Neutrophil (primary cell): ENCODE data around the gene HDHD5.

Source experiments
- H3K27ac ChIP-seq: fragments of 200-600 bp; sonication (generic); 2 replicates; pipeline ENCODE4 v1.5.1; 2016; ENCODE audit warnings: mild to moderate bottlenecking, moderate library complexity
- H3K27me3 ChIP-seq: fragments of 200-600 bp; sonication (generic); 2 replicates; pipeline ENCODE4 v1.6.0; 2016; ENCODE audit warnings: mild to moderate bottlenecking
- H3K36me3 ChIP-seq: fragments of 200-600 bp; sonication (generic); 2 replicates; pipeline ENCODE4 v1.5.1; 2017
- H3K4me1 ChIP-seq, 2 experiments: fragments of 200-600 bp in 1 of 2; sonication (generic) in 1 of 2; 1 replicate in 1 of 2; 2 replicates in 1 of 2; pipeline versions ENCODE4 v1.5.1 to v1.6.1; 2013 to 2016; ENCODE audit warnings: low read depth in 1 of 2, low read length in 1 of 2, mild to moderate bottlenecking in 1 of 2, moderate library complexity in 1 of 2; ENCODE audit not compliant: control insufficient read depth in 1 of 2, insufficient read depth in 1 of 2
- H3K4me3 ChIP-seq, 2 experiments: fragments of 200-600 bp in 1 of 2; sonication (generic) in 1 of 2; 1 replicate in 1 of 2; 2 replicates in 1 of 2; pipeline ENCODE4 v1.5.1; 2013 to 2016; ENCODE audit warnings: low read depth in 1 of 2, low read length in 1 of 2, mild to moderate bottlenecking in 1 of 2, moderate library complexity in 1 of 2
- H3K9me3 ChIP-seq: fragments of 200-600 bp; sonication (generic); 2 replicates; pipeline ENCODE4 v1.5.1; 2016
- TF ChIP-seq, protein P1 (sequence below): fragments of 200-600 bp; sonication (generic); IDR thresholded peaks from 2 replicates; pipeline ENCODE4 v1.5.1; 2016; ENCODE audit warnings: antibody characterized with exemption

HDHD5 gene

DNA sequence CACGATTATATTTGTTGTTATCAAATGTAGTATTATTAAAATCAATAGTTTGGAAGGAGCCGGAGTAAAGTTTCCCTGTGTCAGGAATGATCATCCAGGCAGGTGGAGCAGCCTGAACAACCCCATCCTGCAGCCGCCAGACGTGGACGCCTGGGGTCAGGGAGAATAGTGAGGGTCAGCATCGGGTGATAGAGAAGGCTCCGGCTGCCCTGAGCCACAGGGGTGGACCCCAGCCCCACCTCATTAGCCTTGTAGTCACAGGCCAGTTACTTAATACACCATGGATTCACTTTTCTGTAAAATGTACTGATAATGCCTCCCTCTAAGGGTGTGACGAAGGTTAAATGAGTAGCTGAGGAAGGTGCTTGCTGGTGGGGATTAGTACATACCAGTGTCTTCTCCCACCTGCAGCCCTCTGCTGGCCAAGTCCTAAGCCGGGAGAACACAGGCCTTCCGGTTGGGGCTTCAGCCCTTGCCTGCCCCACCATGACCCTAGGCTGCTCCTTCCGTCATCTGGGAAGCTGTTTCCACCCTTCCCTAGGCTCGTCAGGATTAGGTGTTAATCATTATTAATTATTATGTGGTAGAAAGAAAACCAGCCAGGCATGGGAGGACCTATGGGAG lies 52.8 kb downstream of the HDHD5 start:
- TF ChIP-seq, protein P1, sequence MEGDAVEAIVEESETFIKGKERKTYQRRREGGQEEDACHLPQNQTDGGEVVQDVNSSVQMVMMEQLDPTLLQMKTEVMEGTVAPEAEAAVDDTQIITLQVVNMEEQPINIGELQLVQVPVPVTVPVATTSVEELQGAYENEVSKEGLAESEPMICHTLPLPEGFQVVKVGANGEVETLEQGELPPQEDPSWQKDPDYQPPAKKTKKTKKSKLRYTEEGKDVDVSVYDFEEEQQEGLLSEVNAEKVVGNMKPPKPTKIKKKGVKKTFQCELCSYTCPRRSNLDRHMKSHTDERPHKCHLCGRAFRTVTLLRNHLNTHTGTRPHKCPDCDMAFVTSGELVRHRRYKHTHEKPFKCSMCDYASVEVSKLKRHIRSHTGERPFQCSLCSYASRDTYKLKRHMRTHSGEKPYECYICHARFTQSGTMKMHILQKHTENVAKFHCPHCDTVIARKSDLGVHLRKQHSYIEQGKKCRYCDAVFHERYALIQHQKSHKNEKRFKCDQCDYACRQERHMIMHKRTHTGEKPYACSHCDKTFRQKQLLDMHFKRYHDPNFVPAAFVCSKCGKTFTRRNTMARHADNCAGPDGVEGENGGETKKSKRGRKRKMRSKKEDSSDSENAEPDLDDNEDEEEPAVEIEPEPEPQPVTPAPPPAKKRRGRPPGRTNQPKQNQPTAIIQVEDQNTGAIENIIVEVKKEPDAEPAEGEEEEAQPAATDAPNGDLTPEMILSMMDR: peak; percentile 44
- Histone ChIP-seq H3K4me3 (peak overlapping the region; percentile 58 to 63), H3K4me1 (peaks cover 98% of the 10 kb centered on the region in 2 experiments), H3K9me3 (no peaks in the 10 kb centered on the region), H3K27ac (peak overlapping the region; percentile 91), H3K27me3 (no peaks in the 10 kb centered on the region), H3K36me3 (peaks cover 97% of the 10 kb centered on the region)

DNA sequence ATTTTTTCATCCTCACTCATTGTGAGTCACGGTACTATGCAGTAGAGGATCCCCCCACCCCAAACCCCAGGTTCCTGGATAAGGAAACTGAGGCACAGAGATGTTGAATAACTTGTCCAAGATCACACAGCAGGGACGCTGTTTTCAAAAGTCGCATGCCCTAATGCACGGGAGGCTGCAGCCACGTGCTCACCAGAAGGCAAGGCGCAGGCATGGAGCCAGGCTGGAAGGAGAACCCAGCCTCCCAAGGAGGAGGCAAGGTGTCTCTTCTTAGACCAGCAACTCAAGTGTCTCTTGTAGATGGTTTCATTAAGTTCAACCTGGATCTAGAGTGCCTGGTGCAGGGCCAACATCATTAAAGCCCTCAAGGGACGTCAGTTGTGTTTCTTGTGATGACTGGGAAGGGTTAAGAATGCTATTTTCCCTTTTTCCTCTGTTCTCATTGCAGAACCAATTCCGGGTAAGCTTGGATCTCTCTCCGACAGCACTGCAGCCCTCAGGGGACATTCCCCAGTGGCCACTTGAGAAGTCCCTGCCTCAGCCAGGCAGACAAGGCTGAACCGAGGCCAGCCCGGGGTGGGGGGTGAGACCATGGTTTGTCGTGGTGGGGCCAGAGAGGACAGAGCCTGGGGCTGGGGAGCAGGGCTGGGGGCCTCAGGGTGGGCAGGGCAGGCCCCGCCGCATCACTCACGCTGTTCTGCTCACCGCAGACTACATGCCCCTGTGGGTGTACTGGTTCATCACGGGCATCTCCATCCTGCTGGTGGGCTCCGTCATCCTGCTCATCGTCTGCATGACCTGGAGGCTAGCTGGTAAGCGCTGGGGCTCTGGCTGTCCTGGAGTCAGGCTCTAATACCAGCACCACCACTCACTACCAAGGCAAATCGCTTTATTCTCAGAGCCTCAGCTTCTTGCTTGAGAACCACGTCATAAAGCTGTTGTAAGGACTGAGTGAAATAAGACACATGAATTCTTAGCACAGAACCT lies 53.6 kb downstream of the HDHD5 start:
- H3K4me3 ChIP-seq: peak overlapping the region; percentile 58 to 63
- H3K27ac ChIP-seq: peak overlapping the region; percentile 91
- TF ChIP-seq, protein P1: no peak
- H3K27me3 ChIP-seq: no peaks in the 10 kb centered on the region
- H3K36me3 ChIP-seq: peaks cover 97% of the 10 kb centered on the region
- H3K9me3 ChIP-seq: no peaks in the 10 kb centered on the region
- H3K4me1 ChIP-seq: peaks cover 98 to 100% of the 10 kb centered on the region in 2 experiments

DNA sequence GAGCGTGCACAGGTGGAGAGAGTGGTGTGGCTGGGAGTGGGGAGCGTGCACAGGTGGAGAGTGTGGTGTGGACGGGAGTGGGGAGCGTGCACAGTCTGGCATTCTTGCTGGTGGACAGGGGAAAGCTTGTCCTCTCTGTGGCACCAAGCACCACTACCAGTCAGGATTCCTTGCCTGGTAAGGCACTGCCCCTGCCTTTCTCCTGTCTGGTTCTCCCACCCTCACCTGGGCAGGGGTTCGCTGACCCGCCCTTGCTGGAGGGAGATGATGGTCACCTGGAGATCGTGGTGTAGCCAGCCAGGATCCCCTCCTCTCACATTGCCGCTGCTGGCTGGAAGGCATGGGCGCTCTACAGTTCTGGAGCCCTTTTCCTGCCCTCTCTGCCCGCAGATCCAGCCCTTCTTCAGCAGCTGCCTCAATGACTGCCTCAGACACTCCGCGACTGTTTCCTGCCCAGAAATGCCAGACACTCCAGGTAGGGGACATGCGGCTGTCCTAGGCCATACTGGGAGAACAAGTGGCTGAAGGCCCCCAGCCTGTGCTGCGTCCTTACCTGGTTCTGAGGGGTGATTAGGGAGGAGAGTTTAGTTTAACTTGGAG lies 54.6 kb downstream of the HDHD5 start:
- Histone ChIP-seq H3K9me3 (no peaks in the 10 kb centered on the region), H3K27ac (peak overlapping the region; percentile 91), H3K27me3 (no peaks in the 10 kb centered on the region), H3K36me3 (peaks cover 97% of the 10 kb centered on the region), H3K4me1 (peaks cover 98 to 100% of the 10 kb centered on the region in 2 experiments), H3K4me3 (peak overlapping the region; percentile 2 to 58)
- TF ChIP-seq, protein P1: no peak

DNA sequence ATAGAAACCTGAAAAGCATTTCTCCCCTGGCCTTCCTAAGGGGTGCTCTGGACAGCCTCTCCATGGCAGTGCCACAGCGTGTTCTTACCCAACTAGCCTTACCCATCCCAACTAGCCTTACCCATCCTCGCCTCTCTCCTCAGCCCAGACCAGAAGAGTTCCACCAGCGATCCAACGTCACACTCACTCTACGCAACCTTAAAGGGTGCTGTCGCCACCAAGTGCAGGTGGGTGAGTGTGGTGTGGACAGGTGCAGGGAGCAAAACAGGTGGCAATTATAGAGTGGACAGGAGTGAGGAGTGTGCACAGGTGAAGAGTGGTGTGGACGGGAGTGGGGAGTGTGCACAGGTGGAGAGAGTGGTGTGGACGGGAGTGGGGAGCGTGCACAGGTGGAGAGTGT lies 55.7 kb downstream of the HDHD5 start:
- TF ChIP-seq, protein P1: no peak
- no peaks in the 10 kb centered on the region for H3K9me3 ChIP-seq
- peak overlapping the region; percentile 6 to 65 for H3K4me3 ChIP-seq
- H3K4me1 ChIP-seq: peaks cover 98 to 100% of the 10 kb centered on the region in 2 experiments
- H3K27me3 ChIP-seq: no peaks in the 10 kb centered on the region
- peak overlapping the region; percentile 85 for H3K27ac ChIP-seq
- H3K36me3 ChIP-seq: peaks cover 97% of the 10 kb centered on the region

DNA sequence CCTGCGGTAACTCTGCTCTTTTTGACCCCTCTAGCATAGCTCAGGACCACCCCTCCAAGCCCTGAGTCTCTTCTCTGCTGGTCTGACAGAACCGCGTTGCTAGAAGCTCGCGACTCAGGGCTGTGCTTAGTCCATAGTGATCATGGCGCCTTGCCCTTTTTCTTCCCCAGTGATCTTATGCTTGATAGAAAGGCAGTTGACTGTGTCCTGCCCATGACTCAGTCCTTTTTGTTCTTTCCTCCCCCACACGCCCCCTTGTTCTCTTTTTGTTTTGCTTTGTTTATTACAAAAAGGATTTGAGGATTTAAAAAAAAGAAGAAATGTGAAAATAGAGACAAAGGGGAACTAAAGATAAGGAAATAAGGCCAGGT lies 56.8 kb downstream of the HDHD5 start:
- Histone ChIP-seq H3K36me3 (peaks cover 97% of the 10 kb centered on the region), H3K4me3 (peak overlapping the region; percentile 60 to 65), H3K27me3 (no peaks in the 10 kb centered on the region), H3K9me3 (no peaks in the 10 kb centered on the region), H3K27ac (peak overlapping the region; percentile 85), H3K4me1 (peaks cover 98 to 100% of the 10 kb centered on the region in 2 experiments)
- TF ChIP-seq, protein P1: no peak
